Activated T-helper 2 cell treated with anti-CD3 and anti-CD28 coated beads, Interferon-gamma antibody, Interleukin-2, Interleukin-4, amounts not matched to agents 10 μg/mL and 5 μg/mL and 100 μg/mL, durations not matched to agents 14 hours and 24 hours and 36 hours (primary cell): ENCODE measurements around the gene APBA1. TPM values are rescaled to one million over a fixed set of nuclear protein-coding genes. Genes with fewer than 3 reads are reported as not detected.

Source experiments
- DNase-seq: peaks from one replicate; pipeline ENCODE4 v3.0.0; 2021; ENCODE audit warnings: low spot score
- H3K27ac Mint-ChIP-seq: one replicate; pipeline ENCODE4 v1.8.0; 2021; ENCODE audit warnings: mixed read lengths
- H3K27me3 Mint-ChIP-seq: one replicate; pipeline ENCODE4 v1.8.0; 2021; ENCODE audit warnings: low read depth, mixed read lengths
- H3K36me3 Mint-ChIP-seq: one replicate; pipeline ENCODE4 v1.8.0; 2021; ENCODE audit warnings: low read depth, mixed read lengths
- H3K4me1 Mint-ChIP-seq: one replicate; pipeline ENCODE4 v1.8.0; 2021; ENCODE audit warnings: low read depth, mixed read lengths
- H3K4me3 Mint-ChIP-seq: one replicate; pipeline ENCODE4 v1.8.0; 2021; ENCODE audit warnings: low read depth, mild to moderate bottlenecking, moderate library complexity, mixed read lengths
- H3K9me3 Mint-ChIP-seq: one replicate; pipeline ENCODE4 v1.8.0; 2021; ENCODE audit warnings: mixed read lengths
- intact Hi-C: fragments of 100-400 bp; cut with micrococcal nuclease; formaldehyde crosslinking; loops from one replicate; pipeline ENCODE4 v1.15.1; 2023
- total RNA-seq: library from RNA; stranded (reverse); gene quantifications from 2 replicates; pipeline ENCODE4 v1.2.3, GENCODE V29; 2022

The APBA1 gene
- total RNA-seq, 1 donor from 2014 or later = 0.98 TPM

DNA sequence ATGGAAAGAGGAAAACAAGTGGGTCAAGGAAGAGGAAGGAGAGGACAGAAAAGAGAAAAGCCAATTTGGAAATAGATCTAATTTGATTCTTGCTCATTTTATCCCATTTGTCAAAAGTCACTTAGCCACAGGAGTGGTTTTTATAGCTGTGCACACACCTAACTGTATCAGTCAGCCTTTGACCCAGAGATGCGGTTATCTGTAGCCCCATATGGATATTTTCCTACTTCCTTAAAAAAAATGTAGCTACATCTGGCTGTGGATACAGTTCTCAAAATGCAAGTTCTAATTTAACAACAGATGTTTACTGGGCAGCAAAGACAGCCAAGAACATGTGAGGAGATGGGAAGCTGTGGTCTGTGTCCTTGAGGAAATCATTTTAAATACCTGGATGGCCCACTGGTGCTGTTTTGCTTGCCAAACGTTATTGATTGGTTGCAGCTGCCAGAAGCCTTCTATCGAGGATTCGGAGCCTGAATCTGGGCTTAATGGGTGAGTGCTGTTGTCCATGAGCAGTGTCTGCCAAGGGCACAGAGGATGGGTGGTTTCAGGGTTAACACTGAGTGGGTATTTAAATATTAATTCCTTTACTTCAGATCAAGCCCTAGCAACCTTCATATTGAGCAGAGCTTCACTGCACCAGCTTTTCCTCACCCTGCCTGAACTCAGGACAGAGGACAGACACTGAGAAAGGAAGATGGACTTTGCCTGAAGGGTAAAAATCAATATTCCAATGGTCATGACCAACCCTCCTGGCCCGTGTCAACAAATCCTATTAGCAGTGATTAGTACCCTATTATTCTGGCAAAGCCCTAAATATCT, 92.2 kb downstream of the APBA1 start:
- Mint-ChIP-seq H3K27me3 (no peaks in the 10 kb centered on the region), H3K27ac (no peak overlapping the region), H3K4me1 (peaks cover 11% of the 10 kb centered on the region), H3K36me3 (no peaks in the 10 kb centered on the region), H3K9me3 (no peaks in the 10 kb centered on the region), H3K4me3 (no peak overlapping the region)
- no peak for DNase-seq
- intact Hi-C loops = loop anchor here (10.0 kb wide), 1 partner anchor 85 kb away; no protein-coding TSS in a partner anchor

DNA sequence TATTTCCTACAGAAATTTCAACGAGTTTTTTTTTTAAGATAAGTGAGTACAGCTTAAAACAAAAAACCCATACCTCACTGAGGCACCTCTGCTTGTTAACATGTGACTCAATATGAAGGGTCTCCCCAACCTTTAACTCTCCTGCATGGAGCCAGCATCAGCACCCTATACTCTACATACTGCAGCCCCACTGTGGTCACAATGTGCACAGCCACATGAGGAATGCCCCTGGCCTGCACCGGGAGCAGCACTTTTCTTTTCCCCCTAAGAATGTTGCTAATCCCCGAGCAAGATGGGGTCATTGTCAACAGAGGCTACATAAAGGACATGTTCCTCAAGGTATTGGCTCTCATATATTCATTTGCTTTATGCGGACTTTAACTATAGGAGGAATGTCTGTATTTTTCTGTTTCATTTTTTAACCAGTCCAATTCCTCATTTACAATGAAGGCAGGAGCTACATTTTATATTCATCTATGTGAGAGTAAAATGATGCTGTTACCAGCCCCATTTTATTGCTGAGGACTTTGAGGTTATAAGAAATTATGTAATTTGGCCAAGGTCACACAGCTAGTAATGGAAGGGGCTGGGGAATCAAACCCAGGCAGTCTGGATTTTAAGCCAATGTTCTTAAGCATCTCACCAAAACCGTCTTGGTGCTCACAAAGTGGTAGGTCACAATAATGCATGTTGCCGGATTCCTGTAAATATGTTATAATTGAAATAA, 93.0 kb downstream of the APBA1 start:
- intact Hi-C loops = no loop called here
- Mint-ChIP-seq H3K27ac (no peak overlapping the region), H3K36me3 (no peaks in the 10 kb centered on the region)

DNA sequence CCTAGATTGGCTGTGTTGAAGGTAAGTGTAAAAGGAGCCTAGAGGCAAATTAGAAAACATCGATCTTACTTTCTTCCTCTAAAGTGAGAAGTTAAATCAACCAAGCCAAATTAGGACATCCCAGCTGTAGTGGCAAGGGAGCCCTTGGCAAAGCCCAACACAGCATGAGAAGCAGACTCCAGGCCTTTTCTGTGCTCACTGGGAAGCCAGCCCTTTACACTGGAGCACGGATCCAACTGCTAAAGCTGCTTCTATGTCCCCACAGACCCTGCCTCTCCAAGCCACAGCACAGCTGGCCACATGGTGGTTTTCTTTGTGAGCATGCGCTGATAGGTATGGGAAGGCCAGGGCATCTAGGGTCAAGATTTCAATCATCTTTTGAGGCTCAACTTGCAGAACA, 94.1 kb downstream of the APBA1 start:
- H3K27ac Mint-ChIP-seq = no peak overlapping the region
- DNase-seq = no peak
- no peaks in the 10 kb centered on the region for H3K27me3 Mint-ChIP-seq
- H3K36me3 Mint-ChIP-seq = no peaks in the 10 kb centered on the region
- no peaks in the 10 kb centered on the region for H3K9me3 Mint-ChIP-seq
- H3K4me1 Mint-ChIP-seq = peaks cover 10% of the 10 kb centered on the region
- H3K4me3 Mint-ChIP-seq = no peak overlapping the region
- intact Hi-C loops = no loop called here

More for the DNA sequence above, 93.0 kb downstream of the APBA1 start:
- Mint-ChIP-seq H3K4me3 (no peak overlapping the region), H3K4me1 (peaks cover 11% of the 10 kb centered on the region), H3K9me3 (no peaks in the 10 kb centered on the region), H3K27me3 (no peaks in the 10 kb centered on the region)
- no peak for DNase-seq

DNA sequence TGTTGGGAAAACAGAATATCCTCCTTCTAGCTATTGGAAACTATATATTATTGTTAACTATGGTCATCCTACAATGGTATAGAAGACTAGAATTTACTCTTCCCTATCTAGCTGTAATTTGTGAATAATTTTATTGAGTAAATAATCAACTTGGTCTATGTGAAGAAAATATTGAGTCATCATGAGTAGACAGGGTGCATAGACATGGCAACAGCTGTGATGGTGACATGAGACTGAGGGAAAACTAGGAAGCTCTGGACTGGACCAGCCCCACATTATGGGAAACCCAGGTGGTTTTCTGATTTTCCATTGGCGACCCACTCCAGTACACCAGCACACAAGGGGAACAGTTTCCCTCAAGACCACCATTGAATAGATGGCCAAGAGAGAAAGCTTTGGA, 95.0 kb downstream of the APBA1 start:
- peaks cover 2% of the 10 kb centered on the region for H3K4me1 Mint-ChIP-seq
- no peak overlapping the region for H3K4me3 Mint-ChIP-seq
- H3K27ac Mint-ChIP-seq = no peak overlapping the region
- intact Hi-C loops = no loop called here
- peaks cover 6% of the 10 kb centered on the region for H3K27me3 Mint-ChIP-seq
- H3K9me3 Mint-ChIP-seq = no peaks in the 10 kb centered on the region
- H3K36me3 Mint-ChIP-seq = no peaks in the 10 kb centered on the region
- DNase-seq = no peak

DNA sequence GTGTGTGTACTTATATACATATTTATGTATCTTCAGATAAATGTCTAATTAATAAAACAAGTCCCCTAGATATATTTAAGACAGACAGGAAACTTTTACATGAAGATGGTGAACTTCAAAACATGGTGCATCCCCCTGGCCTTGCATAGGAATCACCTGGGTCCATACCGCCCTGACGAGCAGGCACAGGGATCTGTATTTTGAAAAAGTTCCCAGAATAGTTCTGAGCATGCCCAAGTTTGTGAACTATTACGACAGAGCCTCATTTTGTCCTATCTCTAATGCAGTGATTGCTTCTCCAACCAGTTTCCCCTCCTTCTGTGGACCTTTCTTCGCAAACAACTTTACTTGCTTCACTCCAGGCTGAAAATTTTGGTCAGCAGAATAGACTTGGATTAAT, 98.1 kb downstream of the APBA1 start:
- Mint-ChIP-seq H3K27ac (no peak overlapping the region), H3K27me3 (peaks cover 8% of the 10 kb centered on the region), H3K36me3 (no peaks in the 10 kb centered on the region), H3K4me3 (no peak overlapping the region), H3K9me3 (no peaks in the 10 kb centered on the region), H3K4me1 (no peaks in the 10 kb centered on the region)
- intact Hi-C loops = no loop called here
- DNase-seq = no peak

DNA sequence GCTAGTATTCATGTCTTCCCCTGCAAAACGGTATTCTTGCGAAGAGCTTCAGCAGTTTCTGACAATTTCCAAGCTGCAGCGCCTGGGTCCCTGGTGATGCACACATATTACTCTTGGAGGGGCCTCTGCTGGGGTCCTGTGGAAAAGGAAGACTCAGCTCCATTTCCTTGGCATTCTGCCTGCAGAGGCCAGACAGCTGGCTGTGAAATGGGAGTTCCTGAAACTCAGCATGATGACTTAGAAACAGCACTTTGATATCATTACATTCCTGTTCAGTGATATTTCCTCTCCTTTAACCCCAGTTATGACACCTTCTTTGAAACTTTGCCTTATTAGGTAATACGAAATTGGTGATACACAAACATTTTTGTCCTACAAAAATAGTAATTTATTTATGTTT, 98.5 kb downstream of the APBA1 start:
- intact Hi-C loops = no loop called here
- no peak overlapping the region for H3K4me3 Mint-ChIP-seq
- H3K36me3 Mint-ChIP-seq = no peaks in the 10 kb centered on the region
- no peak overlapping the region for H3K27ac Mint-ChIP-seq
- H3K4me1 Mint-ChIP-seq = no peaks in the 10 kb centered on the region
- H3K9me3 Mint-ChIP-seq = no peaks in the 10 kb centered on the region
- DNase-seq = no peak
- peaks cover 8% of the 10 kb centered on the region for H3K27me3 Mint-ChIP-seq

DNA sequence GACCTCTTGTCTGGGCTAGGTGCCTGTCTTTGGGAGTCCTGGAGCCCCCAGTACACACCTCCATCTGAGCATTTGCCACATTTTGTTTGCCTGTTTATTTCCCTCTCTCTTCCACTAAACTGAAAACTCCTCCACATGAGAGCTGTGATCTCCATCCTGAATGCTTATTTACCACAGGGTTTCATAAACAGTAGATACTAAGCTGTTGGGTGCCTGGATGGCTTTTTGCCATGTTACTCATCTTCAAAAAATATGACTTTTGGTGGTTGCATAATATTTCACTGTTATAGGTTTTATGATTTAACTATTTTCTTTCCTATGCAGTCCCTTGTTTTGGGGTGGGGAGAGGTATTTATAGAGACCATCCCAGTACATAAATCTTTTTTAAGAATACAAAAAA, 99.6 kb downstream of the APBA1 start:
- H3K27ac Mint-ChIP-seq = no peak overlapping the region
- no peak overlapping the region for H3K4me3 Mint-ChIP-seq
- H3K27me3 Mint-ChIP-seq = peaks cover 8% of the 10 kb centered on the region
- H3K36me3 Mint-ChIP-seq = no peaks in the 10 kb centered on the region
- intact Hi-C loops = no loop called here
- no peaks in the 10 kb centered on the region for H3K4me1 Mint-ChIP-seq
- no peak for DNase-seq
- H3K9me3 Mint-ChIP-seq = no peaks in the 10 kb centered on the region

DNA sequence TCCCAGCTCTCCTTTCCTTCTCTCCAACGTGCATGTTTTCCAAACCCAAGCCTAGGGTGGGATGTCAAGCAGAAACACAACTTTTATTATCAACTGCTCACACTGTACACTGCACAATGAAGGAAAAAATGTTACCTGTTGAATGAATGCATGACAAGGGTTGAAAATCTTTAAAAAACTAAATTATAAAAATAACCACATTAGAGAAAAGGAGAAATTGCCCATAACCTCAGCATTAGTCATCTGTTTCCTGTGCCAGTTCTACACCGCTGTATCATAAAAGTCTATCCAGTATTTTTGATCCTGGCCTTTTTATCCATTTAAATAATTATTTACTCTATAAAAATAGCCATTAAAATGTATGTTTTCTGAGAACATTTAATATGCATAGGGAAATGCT, 101.1 kb downstream of the APBA1 start:
- peaks cover 8% of the 10 kb centered on the region for H3K27me3 Mint-ChIP-seq
- H3K4me1 Mint-ChIP-seq = no peaks in the 10 kb centered on the region
- no peaks in the 10 kb centered on the region for H3K36me3 Mint-ChIP-seq
- H3K9me3 Mint-ChIP-seq = no peaks in the 10 kb centered on the region
- no peak for DNase-seq
- H3K4me3 Mint-ChIP-seq = no peak overlapping the region
- intact Hi-C loops = no loop called here
- H3K27ac Mint-ChIP-seq = no peak overlapping the region

DNA sequence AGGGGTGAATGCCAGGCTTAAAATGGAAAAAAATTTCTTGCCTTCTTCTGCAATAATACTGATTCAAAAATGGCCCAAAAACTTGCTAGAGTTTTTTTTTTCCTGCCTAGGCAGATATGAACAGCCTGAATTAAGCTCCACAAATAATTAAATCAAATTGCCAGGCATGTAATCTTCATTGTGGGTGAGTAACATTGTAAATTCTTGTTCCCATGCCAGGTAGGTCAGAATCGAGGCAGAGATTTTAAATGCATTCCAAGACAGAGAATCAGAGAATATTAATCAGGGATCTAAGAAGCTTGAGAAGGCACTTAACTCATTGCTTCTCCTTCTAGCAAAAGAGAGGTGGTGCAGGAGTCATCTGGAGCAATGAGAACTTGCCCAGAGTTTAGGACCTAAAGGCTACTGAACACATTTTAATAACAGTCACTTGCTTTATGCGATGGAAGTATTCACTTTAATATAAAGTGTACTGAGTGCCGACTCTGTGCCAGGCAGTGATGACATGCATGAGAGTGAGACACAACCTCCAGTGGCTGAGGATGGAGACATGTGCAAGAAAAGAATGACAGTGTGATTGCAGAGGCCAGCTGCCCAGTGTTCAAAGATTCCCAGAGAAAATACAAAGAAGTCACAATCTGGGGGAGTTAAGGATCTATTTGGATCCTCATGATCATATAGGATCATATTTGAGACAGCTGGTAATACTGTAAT, 102.3 kb downstream of the APBA1 start:
- H3K36me3 Mint-ChIP-seq = no peaks in the 10 kb centered on the region
- H3K27ac Mint-ChIP-seq = no peak overlapping the region
- H3K9me3 Mint-ChIP-seq = no peaks in the 10 kb centered on the region
- H3K4me3 Mint-ChIP-seq = no peak overlapping the region
- H3K27me3 Mint-ChIP-seq = peaks cover 8% of the 10 kb centered on the region
- no peaks in the 10 kb centered on the region for H3K4me1 Mint-ChIP-seq
- DNase-seq = no peak
- intact Hi-C loops = no loop called here

DNA sequence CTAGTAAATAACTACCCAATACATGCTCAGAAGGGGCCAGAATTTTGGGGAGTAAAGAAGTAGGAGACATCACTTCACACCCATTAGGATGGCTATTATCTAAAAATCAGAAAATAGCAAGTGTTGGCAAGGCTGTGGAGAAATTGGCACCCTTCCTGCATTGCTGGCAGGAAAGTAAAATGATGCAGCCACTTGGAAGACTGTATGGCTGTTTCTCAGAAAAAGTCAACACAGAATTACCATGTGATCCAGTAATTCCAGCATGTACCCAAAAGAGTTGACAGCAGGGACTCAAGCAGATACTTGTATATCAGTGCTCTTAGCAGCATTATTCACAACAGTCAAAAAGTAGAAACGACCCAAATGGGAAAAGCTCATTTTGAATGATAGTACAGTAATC, 107.6 kb downstream of the APBA1 start:
- no peak overlapping the region for H3K4me3 Mint-ChIP-seq
- intact Hi-C loops = no loop called here
- no peaks in the 10 kb centered on the region for H3K4me1 Mint-ChIP-seq
- no peak for DNase-seq
- H3K27me3 Mint-ChIP-seq = peaks cover 11% of the 10 kb centered on the region
- H3K9me3 Mint-ChIP-seq = no peaks in the 10 kb centered on the region
- H3K27ac Mint-ChIP-seq = no peak overlapping the region
- H3K36me3 Mint-ChIP-seq = no peaks in the 10 kb centered on the region

DNA sequence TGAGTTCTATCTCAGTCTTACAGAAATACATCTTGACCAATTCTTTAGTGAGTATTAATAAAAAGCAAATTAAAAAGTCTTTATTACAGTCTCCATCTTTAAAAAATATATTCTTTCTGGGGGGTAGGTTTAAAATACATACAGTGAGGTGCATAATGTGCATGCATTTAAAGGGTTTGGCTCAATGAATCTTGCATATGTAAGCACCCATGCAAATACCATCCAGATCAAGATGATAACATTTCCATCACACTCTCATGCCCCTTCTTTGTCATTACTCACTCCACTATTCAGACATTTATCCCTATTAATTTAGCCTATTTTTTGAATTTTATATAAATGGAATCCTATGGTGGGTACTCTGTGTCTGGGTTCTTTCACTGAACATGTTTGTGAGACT, 113.0 kb downstream of the APBA1 start:
- Mint-ChIP-seq H3K27me3 (peaks cover 36% of the 10 kb centered on the region), H3K4me1 (peaks cover 4% of the 10 kb centered on the region), H3K4me3 (no peak overlapping the region), H3K36me3 (no peaks in the 10 kb centered on the region), H3K27ac (no peak overlapping the region), H3K9me3 (no peaks in the 10 kb centered on the region)
- intact Hi-C loops = no loop called here
- DNase-seq = no peak

DNA sequence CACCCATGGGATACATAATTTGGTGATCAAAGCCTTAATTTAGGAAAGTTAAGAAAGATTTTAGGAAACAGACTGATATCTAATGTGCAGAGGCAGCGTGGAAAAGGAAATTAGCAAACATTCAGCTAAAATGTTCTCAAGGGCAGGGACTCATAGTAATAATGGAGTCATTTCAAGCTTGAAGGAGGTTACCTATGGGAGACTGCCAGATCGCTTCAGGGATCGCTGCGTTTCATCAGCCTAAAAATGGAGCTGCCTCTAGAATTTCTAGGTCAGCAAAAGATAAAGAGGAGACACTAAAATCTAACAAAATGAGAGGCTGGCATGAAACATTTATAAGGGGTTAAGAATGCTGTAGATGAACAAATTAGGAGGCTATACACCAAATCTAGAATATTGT, 115.5 kb downstream of the APBA1 start:
- intact Hi-C loops = no loop called here
- no peaks in the 10 kb centered on the region for H3K36me3 Mint-ChIP-seq
- H3K9me3 Mint-ChIP-seq = no peaks in the 10 kb centered on the region
- peaks cover 44% of the 10 kb centered on the region for H3K27me3 Mint-ChIP-seq
- no peak for DNase-seq
- H3K4me1 Mint-ChIP-seq = peaks cover 4% of the 10 kb centered on the region
- H3K4me3 Mint-ChIP-seq = no peak overlapping the region
- H3K27ac Mint-ChIP-seq = no peak overlapping the region

DNA sequence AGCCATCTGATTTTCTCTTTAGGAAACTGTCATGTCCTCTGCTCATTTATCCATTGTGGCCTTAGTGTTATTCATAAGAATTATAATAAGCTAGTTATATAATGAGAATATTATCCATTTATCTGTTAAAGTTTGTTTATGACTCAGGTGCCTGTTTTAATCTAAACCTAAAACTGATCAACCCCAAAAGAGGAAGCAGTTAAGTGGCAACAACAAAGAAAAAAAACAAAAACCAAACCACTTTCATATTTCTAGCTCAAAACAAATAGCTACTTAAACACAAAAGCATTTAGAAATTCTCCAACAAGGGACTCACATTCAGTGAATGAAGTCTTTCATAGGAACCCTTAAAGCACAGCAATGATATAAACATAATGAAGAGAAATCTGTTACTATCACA, 116.4 kb downstream of the APBA1 start:
- H3K27me3 Mint-ChIP-seq = peaks cover 43% of the 10 kb centered on the region
- H3K36me3 Mint-ChIP-seq = no peaks in the 10 kb centered on the region
- peaks cover 4% of the 10 kb centered on the region for H3K4me1 Mint-ChIP-seq
- no peaks in the 10 kb centered on the region for H3K9me3 Mint-ChIP-seq
- no peak overlapping the region for H3K27ac Mint-ChIP-seq
- DNase-seq = no peak
- H3K4me3 Mint-ChIP-seq = no peak overlapping the region
- intact Hi-C loops = no loop called here
